Fibroblast of lung (primary cell): ENCODE results near the gene LDLRAD3.

Experiments used
- EZH2 ChIP-seq: IDR thresholded peaks from 2 replicates; pipeline ENCODE4 v1.5.1; 2012; ENCODE audit warnings: low read length, control low read depth, mild to moderate bottlenecking; ENCODE audit errors: missing control alignments
- TF ChIP-seq, protein P1 (sequence below), 2 donors: IDR thresholded peaks in 1 of 2; conservative IDR thresholded peaks in 1 of 2; 1 replicate in 1 of 2; 2 replicates in 1 of 2; pipeline ENCODE4 v1.5.1; 2011 to 2012; ENCODE audit warnings: low read length in 2 of 2, control low read depth in 1 of 2, inconsistent platforms in 1 of 2, low read depth in 1 of 2, mild to moderate bottlenecking in 1 of 2

DNA sequence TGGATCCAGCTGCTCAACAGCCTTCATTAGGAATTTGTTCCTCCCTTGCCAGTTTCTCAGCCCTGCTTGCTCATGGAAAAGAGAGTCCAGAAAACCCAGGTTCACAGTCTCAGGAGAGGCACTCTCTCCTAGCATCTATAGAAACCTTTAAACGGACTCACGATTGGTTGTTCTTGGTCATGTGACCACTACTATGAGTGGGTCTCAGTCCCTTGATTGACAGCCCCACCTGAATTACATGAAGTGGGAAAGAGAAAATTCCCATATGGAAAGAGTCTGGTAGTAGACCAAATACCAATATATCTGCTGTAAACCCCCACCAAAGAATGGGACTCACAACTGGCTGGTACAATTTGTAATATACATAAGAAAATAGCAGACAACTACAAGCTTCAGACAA is 291.0 kb downstream of the LDLRAD3 start:
- TF ChIP-seq, protein P1, sequence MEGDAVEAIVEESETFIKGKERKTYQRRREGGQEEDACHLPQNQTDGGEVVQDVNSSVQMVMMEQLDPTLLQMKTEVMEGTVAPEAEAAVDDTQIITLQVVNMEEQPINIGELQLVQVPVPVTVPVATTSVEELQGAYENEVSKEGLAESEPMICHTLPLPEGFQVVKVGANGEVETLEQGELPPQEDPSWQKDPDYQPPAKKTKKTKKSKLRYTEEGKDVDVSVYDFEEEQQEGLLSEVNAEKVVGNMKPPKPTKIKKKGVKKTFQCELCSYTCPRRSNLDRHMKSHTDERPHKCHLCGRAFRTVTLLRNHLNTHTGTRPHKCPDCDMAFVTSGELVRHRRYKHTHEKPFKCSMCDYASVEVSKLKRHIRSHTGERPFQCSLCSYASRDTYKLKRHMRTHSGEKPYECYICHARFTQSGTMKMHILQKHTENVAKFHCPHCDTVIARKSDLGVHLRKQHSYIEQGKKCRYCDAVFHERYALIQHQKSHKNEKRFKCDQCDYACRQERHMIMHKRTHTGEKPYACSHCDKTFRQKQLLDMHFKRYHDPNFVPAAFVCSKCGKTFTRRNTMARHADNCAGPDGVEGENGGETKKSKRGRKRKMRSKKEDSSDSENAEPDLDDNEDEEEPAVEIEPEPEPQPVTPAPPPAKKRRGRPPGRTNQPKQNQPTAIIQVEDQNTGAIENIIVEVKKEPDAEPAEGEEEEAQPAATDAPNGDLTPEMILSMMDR (conservative IDR thresholded peaks at IDR 0.05 in 1 of 2, IDR thresholded peaks at IDR 0.05 in 1 of 2; ENCODE audit: low read depth in 1 of 2, low read length in 2 of 2): no peak
- no peak for TF ChIP-seq EZH2
